ENCODE results near the gene GOLM1. TPM values are rescaled to one million over a fixed set of nuclear protein-coding genes. Genes with fewer than 3 reads are reported as not detected.

The GOLM1 gene
- total and polyA plus RNA-seq, 2 of the 4 experiments (the other 2 are of a cell fraction) = 54.8 to 59.2 TPM

GRCh38 chr9:86093788-86094555, 5.4 kb downstream of the GOLM1 start:
- H4K20me1 ChIP-seq (ENCODE audit: insufficient read depth, low read length) = peaks cover 4% of the 10 kb centered on the region
- H2AK9ac ChIP-seq (replicated peaks; ENCODE audit: low read depth, low read length, poor library complexity) = no peak overlapping the region
- no peaks in the 10 kb centered on the region for H3K9me3 ChIP-seq (ENCODE audit: control insufficient read depth, insufficient read depth, low read length)
- H3K4me1 ChIP-seq (ENCODE audit: control insufficient read depth, insufficient read depth, low read length) = peaks cover 4% of the 10 kb centered on the region; the same call in 1 of the 2 replicates
- ATAC-seq (ENCODE audit: low read depth) (no peak), DNase-seq (peak; percentile 15)
- no peak overlapping the region for H3K4me3 ChIP-seq (ENCODE audit: insufficient read depth, low read depth, low read length)
- H2BK15ac ChIP-seq (ENCODE audit: low read depth, low read length) = no peak overlapping the region
- H2AK5ac ChIP-seq (ENCODE audit: low read depth, low read length) = no peak overlapping the region
- no peak overlapping the region for H4K8ac ChIP-seq (ENCODE audit: low read depth in 2 of 2, low read length in 2 of 2)
- H3K18ac ChIP-seq (ENCODE audit: low read depth, low read length) = no peak overlapping the region
- dilution Hi-C loops (cut with HindIII; ENCODE audit: low sequenced_read_pairs, unreplicated experiment) (no loop called here), in situ Hi-C loops (cut with MboI; ENCODE audit: low sequenced_read_pairs) (no loop called here), intact Hi-C loops (cut with micrococcal nuclease) (no loop called here)
- peaks cover 4% of the 10 kb centered on the region; the same call in 1 of the 2 replicates for H3K9me1 ChIP-seq (ENCODE audit: insufficient read depth, low read length)
- H3K23ac ChIP-seq (ENCODE audit: low read depth, low read length) = no peak overlapping the region
- no peak overlapping the region for H3K4ac ChIP-seq (ENCODE audit: low read depth, low read length)
- H3K56ac ChIP-seq (ENCODE audit: extremely low read depth, insufficient read depth, low read length) = no peak overlapping the region
- H2BK120ac ChIP-seq (ENCODE audit: low read depth, low read length) = no peak overlapping the region
- H4K91ac ChIP-seq (ENCODE audit: insufficient read depth, low read depth, low read length) = no peak overlapping the region
- H3K36me3 ChIP-seq (ENCODE audit: control insufficient read depth, insufficient read depth, low read length) = no peaks in the 10 kb centered on the region
- no peak overlapping the region for H3K14ac ChIP-seq (replicated peaks; ENCODE audit: low read depth, low read length)
- POLR2A ChIA-PET (ENCODE audit: unreplicated experiment) = no interaction called here
- no peak overlapping the region for H3K9ac ChIP-seq (ENCODE audit: low read depth, low read length)
- WGBS, 2 experiments (ENCODE audit: extremely low coverage in 2 of 2, insufficient read length in 1 of 2) = 100% methylated on average over 1 of the region's 8 CpGs; no CpG with 5 or more reads in 1 of the 2 experiments
- H3K27me3 ChIP-seq (ENCODE audit: control insufficient read depth, insufficient read depth, low read length) = no peaks in the 10 kb centered on the region
- no peak overlapping the region for H2AFZ ChIP-seq (replicated peaks; ENCODE audit: low read length, poor library complexity)
- no peak overlapping the region for H3K4me2 ChIP-seq (ENCODE audit: low read depth, low read length)
- peaks cover 20 to 36% of the 10 kb centered on the region in 2 experiments for H3K79me1 ChIP-seq (ENCODE audit: low read depth in 1 of 2, low read length in 2 of 2)
- TF ChIP-seq SMC3 (IDR thresholded peaks at IDR 0.05; ENCODE audit: low read depth, low read length) = no peak
- no peak for TF ChIP-seq BHLHE40 (IDR thresholded peaks at IDR 0.05; ENCODE audit: low read depth, low read length)
- no peak for TF ChIP-seq CHD1 (IDR thresholded peaks at IDR 0.05; ENCODE audit: low read depth, low read length)
- no peak for TF ChIP-seq FOS (IDR thresholded peaks at IDR 0.05; ENCODE audit: low read depth, low read length)
- no peak overlapping the region for H2BK20ac ChIP-seq (ENCODE audit: low read depth, low read length)
- H4K5ac ChIP-seq (ENCODE audit: low read depth, low read length) = no peak overlapping the region
- no peak overlapping the region for H2BK5ac ChIP-seq (ENCODE audit: low read depth, low read length, poor library complexity, severe bottlenecking)
- BruUV-seq (replicated peaks) = no TSS peak
- H3K27ac ChIP-seq (ENCODE audit: insufficient read depth, low read length) = no peak overlapping the region
- CTCF ChIA-PET = no interaction called here

All from IMR-90 (cell line).